ENCODE results near the gene CEP112. TPM values are rescaled to one million over a fixed set of nuclear protein-coding genes. Genes with fewer than 3 reads are reported as not detected.

The CEP112 gene
- total and polyA plus RNA-seq, 4 donors, result 5.9 to 32.9 (median 18.8) TPM

DNA sequence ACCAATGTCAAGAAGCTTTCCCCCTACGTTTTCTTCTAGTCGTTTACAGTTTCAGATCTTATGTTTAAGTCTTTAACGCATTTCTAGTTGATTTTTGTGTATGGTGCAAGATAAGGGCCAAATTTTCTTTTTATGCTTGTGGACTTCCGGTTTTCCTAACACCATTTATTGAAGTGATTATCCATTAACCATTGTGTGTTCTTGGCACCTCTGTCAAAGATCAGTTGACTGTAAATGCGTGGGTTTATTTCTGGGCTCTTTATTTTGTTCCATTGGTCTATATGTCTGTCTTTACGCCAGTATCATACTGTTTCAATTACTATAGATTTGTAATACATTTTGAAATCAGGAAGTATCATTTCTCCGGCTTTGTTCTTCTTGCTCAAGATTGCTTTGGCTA is 49.5 kb downstream of the CEP112 start:
- WGBS, 2 donors, result 83 to 91% methylated on average over 7 of the region's 7 CpGs
- Histone ChIP-seq H3K36me3 (ENCODE audit: control insufficient read depth in 4 of 4, insufficient read depth in 4 of 4, low read length in 4 of 4) (peaks cover 0 to 3% (median under 1%) of the 10 kb centered on the region in 4 donors), H3K27ac (ENCODE audit: low read depth in 1 of 2, low read length in 1 of 2) (no peak overlapping the region), H3K9ac (ENCODE audit: insufficient read depth in 1 of 2, low read length in 2 of 2) (no peak overlapping the region), H3K4me1 (ENCODE audit: control insufficient read depth in 5 of 5, insufficient read depth in 5 of 5, low read length in 5 of 5) (no peaks in the 10 kb centered on the region), H3K27me3 (ENCODE audit: control insufficient read depth in 3 of 3, insufficient read depth in 3 of 3, low read length in 2 of 3) (no peaks in the 10 kb centered on the region), H3K4me3 (no peak overlapping the region), H3K9me3 (ENCODE audit: control insufficient read depth in 4 of 4, insufficient read depth in 3 of 4, low read length in 3 of 4) (no peaks in the 10 kb centered on the region)
- TF ChIP-seq, protein P1, sequence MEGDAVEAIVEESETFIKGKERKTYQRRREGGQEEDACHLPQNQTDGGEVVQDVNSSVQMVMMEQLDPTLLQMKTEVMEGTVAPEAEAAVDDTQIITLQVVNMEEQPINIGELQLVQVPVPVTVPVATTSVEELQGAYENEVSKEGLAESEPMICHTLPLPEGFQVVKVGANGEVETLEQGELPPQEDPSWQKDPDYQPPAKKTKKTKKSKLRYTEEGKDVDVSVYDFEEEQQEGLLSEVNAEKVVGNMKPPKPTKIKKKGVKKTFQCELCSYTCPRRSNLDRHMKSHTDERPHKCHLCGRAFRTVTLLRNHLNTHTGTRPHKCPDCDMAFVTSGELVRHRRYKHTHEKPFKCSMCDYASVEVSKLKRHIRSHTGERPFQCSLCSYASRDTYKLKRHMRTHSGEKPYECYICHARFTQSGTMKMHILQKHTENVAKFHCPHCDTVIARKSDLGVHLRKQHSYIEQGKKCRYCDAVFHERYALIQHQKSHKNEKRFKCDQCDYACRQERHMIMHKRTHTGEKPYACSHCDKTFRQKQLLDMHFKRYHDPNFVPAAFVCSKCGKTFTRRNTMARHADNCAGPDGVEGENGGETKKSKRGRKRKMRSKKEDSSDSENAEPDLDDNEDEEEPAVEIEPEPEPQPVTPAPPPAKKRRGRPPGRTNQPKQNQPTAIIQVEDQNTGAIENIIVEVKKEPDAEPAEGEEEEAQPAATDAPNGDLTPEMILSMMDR (IDR thresholded peaks at IDR 0.05; ENCODE audit: control extremely low read depth, extremely low read depth), result no peak
- DNase-seq (no peak), ATAC-seq (ENCODE audit: insufficient read depth, low FRiP score) (no peak)

DNA sequence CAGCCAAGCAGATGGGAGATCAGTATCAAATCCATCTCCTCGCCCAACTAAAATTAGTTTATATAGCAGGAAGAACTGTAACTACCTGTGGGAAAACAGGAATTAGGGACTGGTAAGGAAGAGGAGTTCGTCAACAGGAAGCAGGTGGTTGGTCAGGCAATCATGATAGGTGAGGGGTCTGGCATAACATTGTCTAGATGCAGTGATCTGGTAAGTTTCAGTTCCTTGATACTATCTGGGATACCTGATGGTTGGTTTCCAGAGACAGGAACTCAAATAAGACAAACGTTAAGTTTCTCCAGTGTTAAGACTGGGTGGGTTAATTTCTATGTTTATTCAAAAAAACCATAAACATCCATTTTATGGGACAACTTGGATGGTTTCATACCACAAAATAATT is 53.8 kb downstream of the CEP112 start:
- WGBS, 2 donors, result 82 to 83% methylated on average over 3 of the region's 3 CpGs
- Histone ChIP-seq H3K4me3 (no peak overlapping the region), H3K36me3 (ENCODE audit: control insufficient read depth in 4 of 4, insufficient read depth in 4 of 4, low read length in 4 of 4) (peaks cover 0 to 3% (median 3%) of the 10 kb centered on the region in 4 donors), H3K4me1 (ENCODE audit: control insufficient read depth in 5 of 5, insufficient read depth in 5 of 5, low read length in 5 of 5) (no peaks in the 10 kb centered on the region), H3K9ac (ENCODE audit: insufficient read depth in 1 of 2, low read length in 2 of 2) (no peak overlapping the region), H3K27me3 (ENCODE audit: control insufficient read depth in 3 of 3, insufficient read depth in 3 of 3, low read length in 2 of 3) (no peaks in the 10 kb centered on the region), H3K27ac (ENCODE audit: low read depth in 1 of 2, low read length in 1 of 2) (no peak overlapping the region), H3K9me3 (ENCODE audit: control insufficient read depth in 4 of 4, insufficient read depth in 3 of 4, low read length in 3 of 4) (no peaks in the 10 kb centered on the region)
- ATAC-seq (ENCODE audit: insufficient read depth, low FRiP score) (no peak), DNase-seq (no peak)
- TF ChIP-seq, protein P1 (IDR thresholded peaks at IDR 0.05; ENCODE audit: control extremely low read depth, extremely low read depth), result no peak

DNA sequence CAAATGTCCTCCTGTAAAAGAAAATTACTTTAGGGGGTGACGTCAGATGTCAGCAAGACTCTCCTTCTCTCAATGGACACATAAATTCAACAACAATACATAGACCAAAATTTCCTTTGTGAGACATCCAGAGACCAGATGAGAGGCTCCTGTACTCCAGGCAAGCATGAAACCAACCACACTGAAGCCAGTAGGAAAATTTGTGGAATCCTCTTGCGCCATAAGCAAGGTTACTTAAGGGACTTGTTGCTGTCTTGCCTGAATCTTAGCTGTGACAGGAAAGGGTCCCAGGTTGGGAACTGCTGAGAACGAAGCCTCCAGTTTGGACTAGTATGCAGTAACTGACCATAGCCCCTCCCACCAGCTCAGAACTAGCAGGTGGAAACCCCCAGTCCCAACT is 56.0 kb downstream of the CEP112 start:
- WGBS, 2 donors, result 95 to 100% methylated on average over 3 of the region's 3 CpGs
- TF ChIP-seq, protein P1 (IDR thresholded peaks at IDR 0.05; ENCODE audit: control extremely low read depth, extremely low read depth), result no peak
- H3K27me3 ChIP-seq (ENCODE audit: control insufficient read depth in 3 of 3, insufficient read depth in 3 of 3, low read length in 2 of 3), result no peaks in the 10 kb centered on the region
- no peaks in the 10 kb centered on the region for H3K4me1 ChIP-seq (ENCODE audit: control insufficient read depth in 5 of 5, insufficient read depth in 5 of 5, low read length in 5 of 5)
- H3K4me3 ChIP-seq, result no peak overlapping the region
- H3K27ac ChIP-seq (ENCODE audit: low read depth in 1 of 2, low read length in 1 of 2), result no peak overlapping the region
- no peak overlapping the region for H3K9ac ChIP-seq (ENCODE audit: insufficient read depth in 1 of 2, low read length in 2 of 2)
- ATAC-seq (ENCODE audit: insufficient read depth, low FRiP score) (no peak), DNase-seq (no peak)
- no peaks in the 10 kb centered on the region for H3K9me3 ChIP-seq (ENCODE audit: control insufficient read depth in 4 of 4, insufficient read depth in 3 of 4, low read length in 3 of 4)
- peaks cover 0 to 9% (median 3%) of the 10 kb centered on the region in 4 donors for H3K36me3 ChIP-seq (ENCODE audit: control insufficient read depth in 4 of 4, insufficient read depth in 4 of 4, low read length in 4 of 4)

DNA sequence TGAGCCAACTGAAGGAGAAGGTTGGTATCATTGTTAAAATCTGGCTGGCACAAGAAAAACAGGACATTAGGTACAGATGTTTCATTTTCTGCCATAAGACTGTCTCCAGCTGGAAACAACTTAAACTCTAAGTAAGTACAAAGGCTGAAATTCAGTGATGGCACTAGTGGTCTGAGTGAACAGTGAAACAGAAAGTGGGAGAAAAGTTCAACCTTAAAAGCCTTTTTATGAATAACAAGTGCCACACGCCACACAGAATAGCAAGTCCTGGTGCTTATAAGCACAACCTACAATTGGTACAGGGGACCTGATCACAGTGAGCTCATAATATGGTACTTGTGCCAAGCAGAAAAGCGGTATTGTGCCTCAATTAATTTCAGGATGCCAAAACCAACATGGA is 56.7 kb downstream of the CEP112 start:
- ATAC-seq (ENCODE audit: insufficient read depth, low FRiP score) (no peak), DNase-seq (no peak)
- Histone ChIP-seq H3K36me3 (ENCODE audit: control insufficient read depth in 4 of 4, insufficient read depth in 4 of 4, low read length in 4 of 4) (peaks cover 0 to 9% (median 3%) of the 10 kb centered on the region in 4 donors), H3K9ac (ENCODE audit: insufficient read depth in 1 of 2, low read length in 2 of 2) (no peak overlapping the region), H3K9me3 (ENCODE audit: control insufficient read depth in 4 of 4, insufficient read depth in 3 of 4, low read length in 3 of 4) (no peaks in the 10 kb centered on the region), H3K27me3 (ENCODE audit: control insufficient read depth in 3 of 3, insufficient read depth in 3 of 3, low read length in 2 of 3) (no peaks in the 10 kb centered on the region), H3K4me3 (no peak overlapping the region), H3K4me1 (ENCODE audit: control insufficient read depth in 5 of 5, insufficient read depth in 5 of 5, low read length in 5 of 5) (no peaks in the 10 kb centered on the region), H3K27ac (ENCODE audit: low read depth in 1 of 2, low read length in 1 of 2) (no peak overlapping the region)
- WGBS, 2 donors, result 92 to 95% methylated on average over 2 of the region's 2 CpGs
- TF ChIP-seq, protein P1 (IDR thresholded peaks at IDR 0.05; ENCODE audit: control extremely low read depth, extremely low read depth), result no peak

Measured in lung (tissue), 12 donors.